OCI-LY3 (cell line): ENCODE results near the gene PARD6G.

Experiments used
- CTCF ChIP-seq: fragments of 200-600, 300-600 bp; sonication (generic); IDR thresholded peaks from 2 replicates; pipeline ENCODE4 v1.5.1; 2014; ENCODE audit warnings: antibody characterized with exemption, low read length, low read depth
- EZH2phosphoT487 ChIP-seq: fragments of 200-600 bp; shearing (Covaris generic); IDR thresholded peaks from 2 replicates; pipeline ENCODE4 v1.6.1; 2018; ENCODE audit warnings: antibody characterized with exemption, mixed run types, low read depth

- TF ChIP-seq EZH2phosphoT487 (no peak), CTCF (no peak)
Observed at GRCh38 chr18:80251700-80252099, 4.4 kb upstream of the PARD6G start.
